Measurements from ENCODE around the gene XPO5.

The XPO5 gene

GRCh38 chr6:43492673-43493072 lies 83.2 kb downstream of the XPO5 start:
- Histone ChIP-seq H3K9me3 (ENCODE audit: control insufficient read depth in 2 of 2, low read length in 2 of 2) (no peaks in the 10 kb centered on the region), H3K27me3 (ENCODE audit: control insufficient read depth in 2 of 2, insufficient read depth in 2 of 2, low read length in 2 of 2) (no peaks in the 10 kb centered on the region)

GRCh38 chr6:43491750-43492661 lies 83.8 kb downstream of the XPO5 start:
- no peak overlapping the region for H3K27ac ChIP-seq (ENCODE audit: low read depth in 2 of 2, low read length in 2 of 2)
- peaks cover 0 to 11% of the 10 kb centered on the region in 2 donors for H3K4me1 ChIP-seq (ENCODE audit: control insufficient read depth in 2 of 2, insufficient read depth in 2 of 2, low read length in 2 of 2)
- no peaks in the 10 kb centered on the region for H3K27me3 ChIP-seq (ENCODE audit: control insufficient read depth in 2 of 2, insufficient read depth in 2 of 2, low read length in 2 of 2)
- no peaks in the 10 kb centered on the region for H3K9me3 ChIP-seq (ENCODE audit: control insufficient read depth in 2 of 2, low read length in 2 of 2)
- no peak overlapping the region for H3K4me3 ChIP-seq (ENCODE audit: low read length in 2 of 2)
- peaks cover 0 to 2% of the 10 kb centered on the region in 2 donors for H3K36me3 ChIP-seq (ENCODE audit: control insufficient read depth in 2 of 2, insufficient read depth in 2 of 2, low read length in 2 of 2)
- no peak overlapping the region for H3K9ac ChIP-seq (ENCODE audit: low read depth in 1 of 2, low read length in 2 of 2)

More at GRCh38 chr6:43492673-43493072, 83.2 kb downstream of the XPO5 start:
- Histone ChIP-seq H3K9ac (ENCODE audit: low read depth in 1 of 2, low read length in 2 of 2) (no peak overlapping the region), H3K4me3 (ENCODE audit: low read length in 2 of 2) (no peak overlapping the region), H3K27ac (ENCODE audit: low read depth in 2 of 2, low read length in 2 of 2) (no peak overlapping the region), H3K36me3 (ENCODE audit: control insufficient read depth in 2 of 2, insufficient read depth in 2 of 2, low read length in 2 of 2) (peaks cover 0 to 2% of the 10 kb centered on the region in 2 donors), H3K4me1 (ENCODE audit: control insufficient read depth in 2 of 2, insufficient read depth in 2 of 2, low read length in 2 of 2) (peaks cover 0 to 11% of the 10 kb centered on the region in 2 donors)

- no peak overlapping the region for H3K9ac ChIP-seq (ENCODE audit: low read depth in 1 of 2, low read length in 2 of 2)
- H3K4me3 ChIP-seq (ENCODE audit: low read length in 2 of 2) = no peak overlapping the region
- H3K9me3 ChIP-seq (ENCODE audit: control insufficient read depth in 2 of 2, low read length in 2 of 2) = no peaks in the 10 kb centered on the region
- H3K27ac ChIP-seq (ENCODE audit: low read depth in 2 of 2, low read length in 2 of 2) = no peak overlapping the region
- H3K36me3 ChIP-seq (ENCODE audit: control insufficient read depth in 2 of 2, insufficient read depth in 2 of 2, low read length in 2 of 2) = peaks cover 0 to 2% of the 10 kb centered on the region in 2 donors
- H3K4me1 ChIP-seq (ENCODE audit: control insufficient read depth in 2 of 2, insufficient read depth in 2 of 2, low read length in 2 of 2) = peaks cover 0 to 9% of the 10 kb centered on the region in 2 donors
- H3K27me3 ChIP-seq (ENCODE audit: control insufficient read depth in 2 of 2, insufficient read depth in 2 of 2, low read length in 2 of 2) = no peaks in the 10 kb centered on the region
Measured at GRCh38 chr6:43490523-43490939, 85.3 kb downstream of the XPO5 start.

- no peaks in the 10 kb centered on the region for H3K9me3 ChIP-seq (ENCODE audit: control insufficient read depth in 2 of 2, low read length in 2 of 2)
- no peak overlapping the region for H3K27ac ChIP-seq (ENCODE audit: low read depth in 2 of 2, low read length in 2 of 2)
- no peaks in the 10 kb centered on the region for H3K27me3 ChIP-seq (ENCODE audit: control insufficient read depth in 2 of 2, insufficient read depth in 2 of 2, low read length in 2 of 2)
- peaks cover 0 to 8% of the 10 kb centered on the region in 2 donors for H3K4me1 ChIP-seq (ENCODE audit: control insufficient read depth in 2 of 2, insufficient read depth in 2 of 2, low read length in 2 of 2)
- H3K36me3 ChIP-seq (ENCODE audit: control insufficient read depth in 2 of 2, insufficient read depth in 2 of 2, low read length in 2 of 2) = peaks cover 0 to 2% of the 10 kb centered on the region in 2 donors
- H3K4me3 ChIP-seq (ENCODE audit: low read length in 2 of 2) = no peak overlapping the region
- no peak overlapping the region for H3K9ac ChIP-seq (ENCODE audit: low read depth in 1 of 2, low read length in 2 of 2)
Measured at GRCh38 chr6:43489277-43490072, 86.4 kb downstream of the XPO5 start.

GRCh38 chr6:43488667-43489276 lies 87.1 kb downstream of the XPO5 start:
- no peaks in the 10 kb centered on the region for H3K9me3 ChIP-seq (ENCODE audit: control insufficient read depth in 2 of 2, low read length in 2 of 2)
- no peaks in the 10 kb centered on the region for H3K36me3 ChIP-seq (ENCODE audit: control insufficient read depth in 2 of 2, insufficient read depth in 2 of 2, low read length in 2 of 2)
- peaks cover 0 to 8% of the 10 kb centered on the region in 2 donors for H3K4me1 ChIP-seq (ENCODE audit: control insufficient read depth in 2 of 2, insufficient read depth in 2 of 2, low read length in 2 of 2)
- H3K27me3 ChIP-seq (ENCODE audit: control insufficient read depth in 2 of 2, insufficient read depth in 2 of 2, low read length in 2 of 2) = no peaks in the 10 kb centered on the region
- H3K27ac ChIP-seq (ENCODE audit: low read depth in 2 of 2, low read length in 2 of 2) = no peak overlapping the region
- H3K9ac ChIP-seq (ENCODE audit: low read depth in 1 of 2, low read length in 2 of 2) = no peak overlapping the region
- H3K4me3 ChIP-seq (ENCODE audit: low read length in 2 of 2) = no peak overlapping the region

GRCh38 chr6:43481591-43482236 lies 94.1 kb downstream of the XPO5 start:
- H3K27me3 ChIP-seq (ENCODE audit: control insufficient read depth in 2 of 2, insufficient read depth in 2 of 2, low read length in 2 of 2) = no peaks in the 10 kb centered on the region
- H3K9me3 ChIP-seq (ENCODE audit: control insufficient read depth in 2 of 2, low read length in 2 of 2) = no peaks in the 10 kb centered on the region
- no peak overlapping the region for H3K9ac ChIP-seq (ENCODE audit: low read depth in 1 of 2, low read length in 2 of 2)
- no peak overlapping the region for H3K27ac ChIP-seq (ENCODE audit: low read depth in 2 of 2, low read length in 2 of 2)
- H3K36me3 ChIP-seq (ENCODE audit: control insufficient read depth in 2 of 2, insufficient read depth in 2 of 2, low read length in 2 of 2) = no peaks in the 10 kb centered on the region
- H3K4me3 ChIP-seq (ENCODE audit: low read length in 2 of 2) = no peak overlapping the region
- peaks cover 8 to 11% of the 10 kb centered on the region in 2 donors for H3K4me1 ChIP-seq (ENCODE audit: control insufficient read depth in 2 of 2, insufficient read depth in 2 of 2, low read length in 2 of 2)

GRCh38 chr6:43481075-43481474 lies 94.8 kb downstream of the XPO5 start:
- Histone ChIP-seq H3K36me3 (ENCODE audit: control insufficient read depth in 2 of 2, insufficient read depth in 2 of 2, low read length in 2 of 2) (no peaks in the 10 kb centered on the region), H3K27ac (ENCODE audit: low read depth in 2 of 2, low read length in 2 of 2) (no peak overlapping the region), H3K9ac (ENCODE audit: low read depth in 1 of 2, low read length in 2 of 2) (no peak overlapping the region), H3K9me3 (ENCODE audit: control insufficient read depth in 2 of 2, low read length in 2 of 2) (no peaks in the 10 kb centered on the region), H3K27me3 (ENCODE audit: control insufficient read depth in 2 of 2, insufficient read depth in 2 of 2, low read length in 2 of 2) (no peaks in the 10 kb centered on the region), H3K4me1 (ENCODE audit: control insufficient read depth in 2 of 2, insufficient read depth in 2 of 2, low read length in 2 of 2) (peaks cover 8 to 11% of the 10 kb centered on the region in 2 donors), H3K4me3 (ENCODE audit: low read length in 2 of 2) (no peak overlapping the region)

GRCh38 chr6:43478008-43478372 lies 97.8 kb downstream of the XPO5 start:
- Histone ChIP-seq H3K9ac (ENCODE audit: low read depth in 1 of 2, low read length in 2 of 2) (peak overlapping the region; percentile 67 to 85), H3K27me3 (ENCODE audit: control insufficient read depth in 2 of 2, insufficient read depth in 2 of 2, low read length in 2 of 2) (no peaks in the 10 kb centered on the region), H3K27ac (ENCODE audit: low read depth in 2 of 2, low read length in 2 of 2) (peak overlapping the region; percentile 43 to 58), H3K4me1 (ENCODE audit: control insufficient read depth in 2 of 2, insufficient read depth in 2 of 2, low read length in 2 of 2) (peaks cover 8 to 11% of the 10 kb centered on the region in 2 donors), H3K36me3 (ENCODE audit: control insufficient read depth in 2 of 2, insufficient read depth in 2 of 2, low read length in 2 of 2) (no peaks in the 10 kb centered on the region), H3K9me3 (ENCODE audit: control insufficient read depth in 2 of 2, low read length in 2 of 2) (no peaks in the 10 kb centered on the region), H3K4me3 (ENCODE audit: low read length in 2 of 2) (peak overlapping the region; percentile 76 to 83)

GRCh38 chr6:43477235-43478007 lies 98.4 kb downstream of the XPO5 start, which contains the start of gene TJAP1:
Gene TJAP1 (plus strand): TSS chr6:43477570. CDS start chr6:43499002, 21,432 bp downstream.
- no peaks in the 10 kb centered on the region for H3K27me3 ChIP-seq (ENCODE audit: control insufficient read depth in 2 of 2, insufficient read depth in 2 of 2, low read length in 2 of 2)
- H3K9ac ChIP-seq (ENCODE audit: low read depth in 1 of 2, low read length in 2 of 2) = peak within 1 kb of the TSS; percentile 67 to 85
- no peaks in the 10 kb centered on the region for H3K9me3 ChIP-seq (ENCODE audit: control insufficient read depth in 2 of 2, low read length in 2 of 2)
- H3K4me3 ChIP-seq (ENCODE audit: low read length in 2 of 2) = peak within 1 kb of the TSS; percentile 76 to 83
- no peaks in the 10 kb centered on the region for H3K36me3 ChIP-seq (ENCODE audit: control insufficient read depth in 2 of 2, insufficient read depth in 2 of 2, low read length in 2 of 2)
- peaks cover 8 to 11% of the 10 kb centered on the region in 2 donors for H3K4me1 ChIP-seq (ENCODE audit: control insufficient read depth in 2 of 2, insufficient read depth in 2 of 2, low read length in 2 of 2)
- H3K27ac ChIP-seq (ENCODE audit: low read depth in 2 of 2, low read length in 2 of 2) = peak within 1 kb of the TSS; percentile 43 to 58

Measured in mucosa of rectum (tissue), 2 donors.